ENCODE results near the gene IL21.

The IL21 gene

GRCh38 chr4:122633211-122633610, 12.3 kb upstream of the IL21 start:
- DNase-seq (ENCODE audit: low read depth): no peak

- DNase-seq (ENCODE audit: low read depth): no peak
Measured at GRCh38 chr4:122632396-122633143, 11.7 kb upstream of the IL21 start.

- no peak for DNase-seq (ENCODE audit: low read depth)
Measured at GRCh38 chr4:122625156-122625555, 4.3 kb upstream of the IL21 start.

- DNase-seq (ENCODE audit: low read depth): no peak
Measured at GRCh38 chr4:122624205-122624604, 3.3 kb upstream of the IL21 start.

GRCh38 chr4:122623637-122624166, 2.8 kb upstream of the IL21 start:
- DNase-seq (ENCODE audit: low read depth): no peak

GRCh38 chr4:122622400-122622799, 1.5 kb upstream of the IL21 start:
- no peak for DNase-seq (ENCODE audit: low read depth)

GRCh38 chr4:122619611-122620010, 1.3 kb downstream of the IL21 start:
- no peak for DNase-seq (ENCODE audit: low read depth)

- DNase-seq (ENCODE audit: low read depth): no peak
Measured at GRCh38 chr4:122617597-122618593, 3.0 kb downstream of the IL21 start.

GRCh38 chr4:122616915-122617596, 3.8 kb downstream of the IL21 start:
- DNase-seq (ENCODE audit: low read depth): no peak

GRCh38 chr4:122614621-122615020, 6.2 kb downstream of the IL21 start:
- no peak for DNase-seq (ENCODE audit: low read depth)

- DNase-seq (ENCODE audit: low read depth): no peak
Measured at GRCh38 chr4:122612540-122612939, 8.3 kb downstream of the IL21 start.

- no peak for DNase-seq (ENCODE audit: low read depth)
Measured at GRCh38 chr4:122606364-122607043, 14.4 kb downstream of the IL21 start.

GRCh38 chr4:122604146-122604545, 16.7 kb downstream of the IL21 start:
- DNase-seq (ENCODE audit: low read depth): no peak

- DNase-seq (ENCODE audit: low read depth): no peak
Measured at GRCh38 chr4:122603156-122603574, 17.7 kb downstream of the IL21 start.

GRCh38 chr4:122602277-122603142, 18.4 kb downstream of the IL21 start:
- no peak for DNase-seq (ENCODE audit: low read depth)

- no peak for DNase-seq (ENCODE audit: low read depth)
Measured at GRCh38 chr4:122591196-122591595, 29.7 kb downstream of the IL21 start.

GRCh38 chr4:122588453-122589238, 32.2 kb downstream of the IL21 start:
- no peak for DNase-seq (ENCODE audit: low read depth)

- DNase-seq (ENCODE audit: low read depth): no peak
Measured at GRCh38 chr4:122584519-122584918, 36.3 kb downstream of the IL21 start.

- no peak for DNase-seq (ENCODE audit: low read depth)
Measured at GRCh38 chr4:122583906-122584305, 37.0 kb downstream of the IL21 start.

Measured in stimulated activated CD8-positive, alpha-beta memory T cell treated with anti-CD3 and anti-CD28 coated beads, Interleukin-15, amount 100 ng/mL, for 24 hours (primary cell).